ENCODE results near the gene SLC25A51.

DNA sequence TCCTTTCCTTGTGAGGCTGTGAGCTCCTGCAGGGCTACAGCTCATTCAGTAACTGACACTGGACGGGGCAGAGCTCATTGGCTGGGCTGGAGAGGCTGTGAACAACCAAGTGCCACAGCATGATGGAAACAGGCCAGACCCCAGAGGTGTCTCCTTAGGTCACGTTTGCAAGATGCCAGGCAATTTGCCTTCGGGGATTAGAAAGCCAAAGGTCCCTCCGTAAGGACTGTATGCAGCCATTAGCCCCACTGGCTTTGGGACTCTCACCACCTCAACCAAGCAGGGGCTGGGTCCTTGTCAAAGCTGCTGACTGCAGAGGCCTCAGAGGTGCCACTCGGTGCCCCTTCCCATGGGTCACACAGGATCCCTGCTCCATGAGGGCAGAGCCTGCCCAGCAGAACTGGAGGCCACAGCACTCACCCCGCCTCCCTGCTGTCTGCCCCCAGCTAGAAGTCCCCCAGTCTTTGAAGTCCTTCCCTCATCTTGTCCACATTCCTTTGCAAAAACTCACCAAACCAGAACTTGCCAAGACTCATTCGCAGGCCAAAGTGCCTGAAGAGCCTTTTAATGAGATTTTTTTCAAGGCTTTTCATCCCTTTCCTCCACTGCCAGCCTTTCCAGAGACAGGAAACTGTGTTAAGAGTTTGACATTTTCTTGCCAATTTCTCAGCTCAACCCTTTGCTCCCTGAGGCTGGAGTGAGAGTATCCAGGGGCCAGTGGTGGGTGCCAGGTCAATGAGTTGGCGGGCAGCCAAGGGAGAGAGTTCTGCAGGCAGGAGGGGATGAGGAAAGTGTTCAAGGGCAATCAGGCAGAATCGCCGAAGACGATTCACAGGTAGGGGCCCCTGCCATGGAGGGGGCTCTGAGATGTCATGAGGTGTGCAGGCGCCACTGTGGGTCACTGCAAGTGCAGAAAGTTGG, 39.7 kb upstream of the SLC25A51 start:
- no peak for TF ChIP-seq ZNF274 (IDR thresholded peaks at IDR 0.05; ENCODE audit: low read length)
- TF ChIP-seq ZNF274 (tag by site-specific recombination; IDR thresholded peaks at IDR 0.05; ENCODE audit: borderline replicate concordance), result no peak
- TF ChIP-seq YY1 (tag by site-specific recombination; IDR thresholded peaks at IDR 0.05), result no peak
- TF ChIP-seq, protein P1, sequence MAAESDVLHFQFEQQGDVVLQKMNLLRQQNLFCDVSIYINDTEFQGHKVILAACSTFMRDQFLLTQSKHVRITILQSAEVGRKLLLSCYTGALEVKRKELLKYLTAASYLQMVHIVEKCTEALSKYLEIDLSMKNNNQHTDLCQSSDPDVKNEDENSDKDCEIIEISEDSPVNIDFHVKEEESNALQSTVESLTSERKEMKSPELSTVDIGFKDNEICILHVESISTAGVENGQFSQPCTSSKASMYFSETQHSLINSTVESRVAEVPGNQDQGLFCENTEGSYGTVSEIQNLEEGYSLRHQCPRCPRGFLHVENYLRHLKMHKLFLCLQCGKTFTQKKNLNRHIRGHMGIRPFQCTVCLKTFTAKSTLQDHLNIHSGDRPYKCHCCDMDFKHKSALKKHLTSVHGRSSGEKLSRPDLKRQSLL (tag by site-specific recombination; IDR thresholded peaks at IDR 0.05), result no peak
